PC-3 (cell line): ENCODE measurements around the gene SULT1B1.

Source experiments
- CTCF ChIP-seq: fragments of 300-600 bp; sonication (generic); conservative IDR thresholded peaks from 2 replicates; pipeline ENCODE4 v1.5.1; 2017; ENCODE audit warnings: antibody characterized with exemption, low read depth, mild to moderate bottlenecking, low read length
- EZH2 ChIP-seq: fragments of 300-600 bp; sonication (generic); IDR thresholded peaks from one replicate; pipeline ENCODE4 v1.6.1; 2017; ENCODE audit warnings: antibody characterized with exemption, mild to moderate bottlenecking, low read length; ENCODE audit not compliant: unreplicated experiment

GRCh38 chr4:69759189-69759604, 1.2 kb downstream of the SULT1B1 start:
- TF ChIP-seq CTCF (no peak), EZH2 (no peak)
